GM08714 (cell line): Measurements from ENCODE around the gene SCFD2.

Source experiments
- H3K4me3 ChIP-seq: fragments of 200-500 bp; sonication (Bioruptor generic); 2 replicates; pipeline ENCODE4 v1.5.1; 2014; ENCODE audit warnings: mild to moderate bottlenecking, low read length, inconsistent platforms
- ZNF274 ChIP-seq: IDR thresholded peaks from 2 replicates; pipeline ENCODE4 v1.6.1; 2012; ENCODE audit warnings: mild to moderate bottlenecking, low read depth, low read length

Gene SCFD2

DNA sequence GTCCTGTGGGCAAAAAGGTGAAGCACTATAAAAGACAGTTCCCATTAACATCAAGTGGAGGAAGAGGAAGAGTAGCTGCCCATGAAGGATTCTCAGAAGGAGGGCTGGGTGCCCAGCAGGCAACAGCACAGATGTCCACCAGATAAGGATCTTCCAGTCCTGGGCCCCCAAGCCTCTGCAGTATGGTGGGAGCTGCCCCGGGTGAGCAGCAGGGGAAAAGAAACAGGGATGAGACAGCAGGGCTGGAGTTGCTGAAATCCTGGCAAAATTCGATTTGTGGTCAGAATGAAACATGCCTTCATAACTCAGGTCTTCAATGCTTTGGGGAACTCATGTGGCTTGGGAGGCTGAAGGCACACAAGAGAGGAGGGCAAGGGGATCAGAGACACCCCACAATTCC, 409.2 kb downstream of the SCFD2 start:
- H3K4me3 ChIP-seq: no peak overlapping the region
- no peak for TF ChIP-seq ZNF274

DNA sequence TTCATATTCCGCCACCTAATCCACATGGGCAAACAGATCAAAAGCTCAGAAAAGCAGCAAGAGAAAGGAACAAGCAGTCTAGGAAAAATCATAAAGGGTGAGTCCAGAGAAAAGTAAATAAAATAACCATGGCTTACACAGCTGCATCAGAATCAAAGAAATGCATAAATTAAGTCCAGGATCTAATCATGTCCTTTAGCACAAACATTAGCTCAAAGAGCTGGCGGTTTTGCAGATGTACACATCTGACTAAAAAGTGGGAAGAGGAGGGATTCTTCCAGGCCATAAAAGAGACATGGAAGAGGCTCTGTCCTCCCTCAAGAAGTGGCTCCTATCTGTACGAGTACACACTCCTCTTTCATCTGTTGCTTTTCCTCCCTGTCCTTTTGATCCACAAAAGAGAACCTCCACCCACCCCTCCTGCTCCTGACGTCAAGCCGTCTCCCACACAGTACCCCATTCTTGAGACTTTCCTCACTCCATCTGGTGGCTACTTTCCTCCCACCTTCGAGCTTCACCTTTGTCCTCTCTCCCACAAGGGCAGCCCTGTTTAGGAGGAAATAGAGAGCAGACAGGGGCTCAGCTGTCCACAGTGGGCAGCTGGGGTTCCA, 411.2 kb downstream of the SCFD2 start:
- TF ChIP-seq ZNF274: no peak
- no peak overlapping the region for H3K4me3 ChIP-seq

DNA sequence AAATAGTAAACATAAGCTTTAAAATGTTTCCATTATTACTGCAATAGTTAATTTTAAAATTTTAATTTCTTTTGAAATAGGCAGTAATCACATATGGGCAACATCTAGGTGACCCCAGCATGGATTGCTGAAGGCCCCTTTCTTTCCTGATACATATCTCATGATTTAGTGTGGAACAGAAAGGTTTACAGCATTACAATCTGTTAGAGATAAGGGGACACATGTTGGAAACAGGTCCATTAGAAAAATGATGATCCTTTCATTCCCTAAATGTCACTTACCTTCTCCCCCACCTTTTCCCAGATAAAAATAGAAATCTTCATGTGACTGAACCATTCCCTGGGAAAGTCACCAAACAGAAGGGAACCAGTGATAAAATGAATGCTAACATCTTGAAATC, 413.3 kb downstream of the SCFD2 start:
- H3K4me3 ChIP-seq: no peak overlapping the region
- no peak for TF ChIP-seq ZNF274

DNA sequence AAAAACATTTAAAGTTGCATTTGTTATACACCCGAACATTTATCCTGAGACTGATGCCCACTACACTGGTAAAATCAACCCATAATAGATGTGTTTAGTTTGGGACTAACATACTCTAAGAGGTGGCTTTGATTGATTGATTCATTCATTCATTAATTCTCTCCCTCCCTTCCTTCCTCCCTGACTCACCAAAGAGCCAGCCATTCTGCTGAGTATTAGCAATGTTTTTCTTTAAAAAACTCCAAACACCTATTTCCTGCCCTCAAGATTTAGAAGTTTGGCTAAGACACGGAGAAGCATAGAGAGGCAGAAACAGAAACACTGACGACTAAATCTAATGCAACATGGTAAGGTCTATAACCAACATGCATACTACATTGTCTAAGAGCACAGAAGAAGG, 414.8 kb downstream of the SCFD2 start:
- no peak overlapping the region for H3K4me3 ChIP-seq
- TF ChIP-seq ZNF274: no peak

DNA sequence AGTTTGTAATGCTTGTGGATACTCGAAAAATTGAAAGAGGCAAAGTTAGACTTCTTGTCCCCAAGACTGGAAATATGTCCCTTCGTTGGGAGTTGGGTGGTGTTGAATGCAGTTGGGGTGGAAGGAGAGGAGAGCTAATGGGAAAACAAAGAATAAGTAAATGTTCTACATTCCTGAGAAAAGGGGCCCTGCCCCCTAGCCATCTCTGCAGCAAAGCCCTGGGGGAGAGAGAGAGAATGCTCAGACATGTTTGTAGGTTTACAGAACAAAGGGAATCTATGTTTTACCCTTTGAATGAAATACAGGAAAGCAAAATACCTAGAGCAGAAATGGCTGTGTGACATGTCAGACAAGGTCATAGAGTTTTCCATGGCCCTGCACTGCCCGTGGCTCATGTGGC, 415.6 kb downstream of the SCFD2 start:
- no peak for TF ChIP-seq ZNF274
- no peak overlapping the region for H3K4me3 ChIP-seq

DNA sequence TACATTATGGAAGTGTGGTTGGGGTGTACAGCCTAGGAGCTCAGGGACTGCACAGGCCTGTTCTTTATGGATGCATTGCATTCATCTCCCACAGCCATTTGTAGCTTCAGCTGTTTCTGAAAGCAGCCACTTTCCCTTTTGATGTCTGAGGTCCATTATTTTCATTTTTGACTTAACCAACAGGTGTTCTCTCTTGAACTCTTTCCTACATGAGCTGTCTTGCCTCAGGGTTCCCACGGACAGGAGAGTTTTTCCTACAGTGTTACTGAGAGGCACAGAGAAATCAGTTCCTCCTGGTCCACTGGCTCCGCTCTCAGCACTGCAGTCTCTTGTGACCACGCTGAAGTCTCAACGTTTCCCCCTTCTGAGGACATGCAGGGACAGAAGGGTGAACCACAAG, 416.5 kb downstream of the SCFD2 start:
- no peak overlapping the region for H3K4me3 ChIP-seq
- TF ChIP-seq ZNF274: no peak

DNA sequence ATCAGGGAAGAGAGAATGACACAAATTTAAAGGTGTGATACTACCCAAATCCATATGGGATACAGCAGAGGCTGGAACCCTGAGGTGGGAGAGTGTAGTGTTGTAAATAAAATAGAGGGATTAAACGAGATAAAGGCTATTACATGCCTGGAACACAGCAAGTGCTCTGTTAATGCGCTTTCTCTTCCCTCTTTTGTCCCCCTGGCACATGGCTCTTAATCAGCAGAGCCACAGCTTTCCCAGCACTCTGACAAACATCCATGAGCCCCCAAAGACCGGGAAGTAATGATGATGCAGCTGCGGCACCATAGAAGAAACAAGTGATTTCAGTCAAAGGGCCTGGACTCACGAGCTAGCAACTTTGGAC, 417.8 kb downstream of the SCFD2 start:
- no peak overlapping the region for H3K4me3 ChIP-seq
- TF ChIP-seq ZNF274: no peak

DNA sequence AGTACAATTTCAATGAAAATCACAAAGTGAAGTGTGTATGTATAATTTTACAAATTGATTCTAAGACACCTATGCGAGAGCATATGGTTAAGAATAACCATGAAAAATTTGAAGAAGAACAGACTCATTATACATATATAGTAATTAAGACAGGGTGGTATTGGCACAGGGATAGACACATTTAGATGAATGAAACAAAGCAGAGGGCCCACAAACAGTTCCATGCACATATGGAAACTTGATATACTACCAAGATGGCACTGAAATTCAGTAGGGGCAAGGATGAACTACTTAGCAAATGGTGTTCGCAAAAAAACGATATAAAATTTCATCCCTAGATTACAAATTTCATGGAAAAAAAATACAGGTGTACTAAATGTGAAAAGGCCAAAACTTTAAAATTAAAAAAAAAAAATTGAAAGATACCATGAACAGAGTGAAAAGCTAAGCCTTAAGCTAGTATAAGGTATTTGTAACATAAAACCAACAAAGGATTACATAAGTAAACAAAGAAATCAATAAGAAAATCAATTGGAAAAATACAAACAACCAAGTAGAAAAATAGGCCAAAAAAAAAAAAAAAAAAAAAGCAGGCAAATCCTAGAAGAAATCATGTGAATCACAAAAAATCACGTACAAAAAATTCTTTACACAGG, 418.3 kb downstream of the SCFD2 start:
- H3K4me3 ChIP-seq: no peak overlapping the region
- TF ChIP-seq ZNF274: no peak

DNA sequence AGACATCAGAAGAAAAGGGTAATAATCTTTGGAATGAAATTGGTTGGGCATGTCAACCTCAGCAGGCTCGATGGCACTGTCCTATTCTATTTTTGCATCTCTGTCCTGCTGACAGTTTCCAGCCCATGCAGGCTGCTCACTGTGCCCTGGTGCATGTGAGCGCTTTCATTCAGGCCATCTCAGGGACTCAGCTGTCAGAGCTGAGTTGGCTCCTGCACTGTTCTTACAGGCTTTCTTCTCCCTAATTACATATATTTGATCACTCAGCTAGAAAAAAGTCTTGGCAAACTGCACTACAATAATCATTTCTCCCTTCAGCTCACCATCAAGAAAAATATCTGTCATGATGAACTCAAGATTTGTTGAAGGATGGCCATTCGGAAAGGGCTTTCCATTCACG, 419.0 kb downstream of the SCFD2 start:
- H3K4me3 ChIP-seq: no peak overlapping the region
- no peak for TF ChIP-seq ZNF274

DNA sequence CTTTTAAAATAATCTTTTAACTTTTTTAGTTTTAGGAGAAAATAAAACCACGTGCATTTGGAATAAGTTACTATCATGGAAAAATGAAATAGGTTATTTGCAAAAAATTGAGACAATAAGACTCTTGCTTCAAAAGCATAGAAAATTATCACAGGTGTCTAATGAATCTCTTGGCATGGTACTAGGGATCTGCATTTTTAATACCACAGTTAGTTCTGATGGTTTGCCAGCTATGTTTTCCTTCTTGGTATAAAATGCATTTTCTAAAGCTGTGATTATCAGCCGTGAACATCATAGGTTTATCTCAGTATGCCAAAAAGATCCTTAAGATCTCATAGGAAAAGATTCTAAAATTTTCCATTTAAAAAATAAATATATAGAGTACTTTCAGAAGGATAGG, 419.9 kb downstream of the SCFD2 start:
- no peak for TF ChIP-seq ZNF274
- H3K4me3 ChIP-seq: no peak overlapping the region

DNA sequence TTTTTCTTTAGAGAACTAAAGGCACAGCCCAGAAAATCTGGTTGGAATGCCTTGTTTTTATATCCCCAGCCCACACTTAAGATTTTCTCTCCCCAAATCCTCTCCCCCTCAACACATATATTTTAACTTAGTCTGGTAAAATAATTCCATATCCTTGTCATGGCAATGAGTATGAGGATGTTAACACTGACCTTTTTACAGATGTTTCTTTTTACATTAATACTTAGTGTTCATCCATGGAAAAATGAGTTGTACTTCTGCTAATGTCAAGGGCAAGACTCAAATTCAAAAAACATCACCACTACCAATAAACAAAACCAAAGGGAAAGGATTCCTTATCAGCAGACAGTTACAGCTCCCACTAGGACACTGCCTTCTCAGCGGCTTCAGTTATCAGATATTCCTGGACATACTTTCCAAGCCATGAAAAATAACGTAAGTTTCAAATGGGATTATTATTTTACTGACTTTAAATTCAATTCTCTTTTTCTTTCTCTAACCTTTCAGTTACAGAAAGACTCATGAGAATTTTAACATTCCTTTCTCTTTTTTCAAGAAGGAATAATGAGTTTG, 420.4 kb downstream of the SCFD2 start:
- TF ChIP-seq ZNF274: no peak

DNA sequence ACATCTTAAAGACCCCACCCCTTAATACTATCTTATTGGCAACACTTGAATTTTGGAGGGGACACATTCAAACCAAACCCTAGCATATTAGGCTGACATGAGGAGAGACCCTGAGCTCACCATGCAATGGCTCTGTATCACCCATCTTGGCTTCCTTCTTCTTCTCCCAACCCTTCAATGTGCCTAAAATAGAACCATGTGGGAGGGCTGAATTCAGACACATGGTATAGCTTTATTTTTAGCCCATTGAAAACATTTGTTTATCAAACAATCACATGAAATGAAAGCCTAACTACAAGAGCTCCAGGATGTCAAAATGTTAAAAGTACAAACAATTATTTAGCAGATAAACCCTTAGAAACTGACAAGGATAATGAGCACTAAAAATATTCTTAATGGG, 422.2 kb downstream of the SCFD2 start:
- no peak overlapping the region for H3K4me3 ChIP-seq
- TF ChIP-seq ZNF274: no peak

More for the DNA sequence above, 420.4 kb downstream of the SCFD2 start:
- no peak overlapping the region for H3K4me3 ChIP-seq

DNA sequence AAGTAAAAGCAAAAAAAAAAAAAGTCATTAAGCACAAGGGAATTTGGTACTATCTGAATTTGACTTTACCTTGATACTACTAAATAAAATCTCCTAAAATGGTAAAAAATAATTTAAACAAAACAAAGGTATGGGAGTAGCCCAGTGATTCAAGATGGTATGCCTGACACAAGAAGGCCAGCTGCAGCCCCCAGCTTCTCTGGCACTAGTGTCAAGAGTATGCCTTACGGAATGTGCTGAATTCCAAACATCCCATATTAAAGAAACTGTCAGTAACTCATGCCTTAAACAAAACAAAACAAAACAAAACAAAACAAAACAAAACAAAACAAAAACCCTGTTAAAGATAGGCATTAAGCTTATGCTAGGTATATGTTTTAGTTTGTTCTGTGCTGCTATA, 422.9 kb downstream of the SCFD2 start:
- no peak overlapping the region for H3K4me3 ChIP-seq
- no peak for TF ChIP-seq ZNF274

DNA sequence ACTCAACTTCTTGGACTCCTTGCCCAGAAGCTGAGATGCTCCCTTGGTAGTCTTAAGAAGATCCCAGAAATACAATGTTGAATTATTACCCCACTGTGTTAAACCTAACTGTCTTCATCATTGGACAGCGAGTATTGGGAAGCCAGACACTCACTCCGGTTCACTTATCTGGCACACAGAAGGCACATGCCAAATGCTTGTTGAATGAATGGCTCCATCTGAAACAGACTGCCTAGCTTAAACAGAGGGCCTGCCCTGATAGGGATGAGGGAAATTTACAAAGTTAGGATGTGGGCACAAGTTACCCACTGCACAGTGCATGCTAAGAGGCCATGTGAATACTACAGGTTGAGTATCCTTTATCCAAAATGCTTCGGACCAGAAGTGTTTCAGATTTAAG, 424.4 kb downstream of the SCFD2 start:
- TF ChIP-seq ZNF274: no peak
- no peak overlapping the region for H3K4me3 ChIP-seq

DNA sequence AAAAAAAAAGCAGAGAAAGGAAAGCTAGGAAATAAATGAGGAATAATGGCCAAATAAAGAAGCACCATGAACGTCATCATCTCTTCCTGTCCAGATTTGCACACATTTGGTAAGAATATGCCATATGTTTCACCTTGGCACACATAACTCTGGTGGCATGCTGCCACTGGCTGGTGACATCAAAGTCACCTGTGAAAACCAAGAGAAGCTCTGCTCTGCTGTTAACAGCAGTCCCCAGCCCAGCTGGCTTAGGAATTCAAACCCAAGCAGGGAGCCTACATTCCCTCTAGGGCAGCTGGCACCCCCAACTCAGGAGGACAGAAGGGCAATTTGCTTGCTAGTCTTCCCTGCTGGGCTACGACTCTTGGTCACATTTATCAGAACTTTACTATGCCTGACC, 426.1 kb downstream of the SCFD2 start:
- no peak overlapping the region for H3K4me3 ChIP-seq

More for the DNA sequence above, 426.1 kb downstream of the SCFD2 start:
- no peak for TF ChIP-seq ZNF274
